Glutamatergic neuron (in vitro differentiated cells): ENCODE measurements around the gene LNP1. TPM values are rescaled to one million over a fixed set of nuclear protein-coding genes. Genes with fewer than 3 reads are reported as not detected.
"Not testable (repeated sequence)": the region's sequence is repeated elsewhere in the genome, so short reads cannot be mapped to it uniquely, and the experiment has no call there.

Experiments
- DNase-seq: peaks from one replicate; pipeline ENCODE4 v3.0.0; 2022
- H3K27ac Mint-ChIP-seq: one replicate; pipeline ENCODE4 v1.8.0; 2020; ENCODE audit warnings: mild to moderate bottlenecking, mixed read lengths, inconsistent platforms; ENCODE audit not compliant: unreplicated experiment
- H3K27me3 Mint-ChIP-seq: one replicate; pipeline ENCODE4 v1.8.0; 2020; ENCODE audit warnings: mild to moderate bottlenecking, moderate library complexity, mixed read lengths, inconsistent platforms; ENCODE audit not compliant: unreplicated experiment
- H3K36me3 Mint-ChIP-seq: one replicate; pipeline ENCODE4 v1.8.0; 2020; ENCODE audit warnings: mild to moderate bottlenecking, mixed read lengths, inconsistent platforms; ENCODE audit not compliant: unreplicated experiment
- H3K4me1 Mint-ChIP-seq: one replicate; pipeline ENCODE4 v1.8.0; 2020; ENCODE audit warnings: mild to moderate bottlenecking, low read depth, mixed read lengths, inconsistent platforms; ENCODE audit not compliant: unreplicated experiment
- H3K4me3 Mint-ChIP-seq: one replicate; pipeline ENCODE4 v1.8.0; 2020; ENCODE audit warnings: mild to moderate bottlenecking, mixed read lengths, inconsistent platforms; ENCODE audit not compliant: unreplicated experiment
- H3K9me3 Mint-ChIP-seq: one replicate; pipeline ENCODE4 v1.8.0; 2020; ENCODE audit warnings: mild to moderate bottlenecking, moderate library complexity, mixed read lengths, inconsistent platforms; ENCODE audit not compliant: unreplicated experiment
- CTCF ChIP-seq: fragments of 200-600 bp; sonication (generic); IDR thresholded peaks from one replicate; pipeline ENCODE4 v1.5.0; 2021; ENCODE audit not compliant: partially characterized antibody, unreplicated experiment
- total RNA-seq: library from RNA; stranded (reverse); fragmentation: NEBNext Ultra II Directional; extraction: Animal tissue kit (Norgen Biotek cat#: 25700); gene quantifications from one replicate; pipeline ENCODE4 v1.2.1, GENCODE V29; 2021; ENCODE audit not compliant: unreplicated experiment

LNP1 gene
- total RNA-seq, 1 donor from 2014 or later, result 2.0 TPM

- no peaks in the 10 kb centered on the region for H3K4me1 Mint-ChIP-seq
- no peak for TF ChIP-seq CTCF
- H3K27ac Mint-ChIP-seq, result no peak overlapping the region
- H3K36me3 Mint-ChIP-seq, result peaks cover 12% of the 10 kb centered on the region
- no peak for DNase-seq
- H3K9me3 Mint-ChIP-seq, result peaks cover 2% of the 10 kb centered on the region
- no peak overlapping the region for H3K4me3 Mint-ChIP-seq
- no peaks in the 10 kb centered on the region for H3K27me3 Mint-ChIP-seq
These were observed 36.6 kb downstream of the LNP1 start for GRCh38 chr3:100437721-100438622.

GRCh38 chr3:100438623-100438974, 37.3 kb downstream of the LNP1 start:
- Mint-ChIP-seq H3K4me3 (no peak overlapping the region), H3K9me3 (peaks cover 2% of the 10 kb centered on the region)
- DNase-seq, result no peak

GRCh38 chr3:100440895-100441294, 39.6 kb downstream of the LNP1 start:
- Mint-ChIP-seq H3K27me3 (no peaks in the 10 kb centered on the region), H3K27ac (no peak overlapping the region), H3K4me3 (no peak overlapping the region), H3K9me3 (peaks cover 2% of the 10 kb centered on the region), H3K4me1 (no peaks in the 10 kb centered on the region), H3K36me3 (peaks cover 11% of the 10 kb centered on the region)
- TF ChIP-seq CTCF, result no peak
- no peak for DNase-seq

More at GRCh38 chr3:100438623-100438974, 37.3 kb downstream of the LNP1 start:
- Mint-ChIP-seq H3K27me3 (no peaks in the 10 kb centered on the region), H3K36me3 (peaks cover 15% of the 10 kb centered on the region), H3K27ac (no peak overlapping the region), H3K4me1 (no peaks in the 10 kb centered on the region)
- TF ChIP-seq CTCF, result no peak

- Mint-ChIP-seq H3K27me3 (no peaks in the 10 kb centered on the region), H3K27ac (no peak overlapping the region), H3K4me3 (no peak overlapping the region), H3K4me1 (no peaks in the 10 kb centered on the region), H3K36me3 (peaks cover 21% of the 10 kb centered on the region), H3K9me3 (peaks cover 2% of the 10 kb centered on the region)
- TF ChIP-seq CTCF, result no peak
- no peak for DNase-seq
These were observed 42.4 kb downstream of the LNP1 start for GRCh38 chr3:100443690-100444089.

GRCh38 chr3:100447067-100447466, 45.7 kb downstream of the LNP1 start:
- not testable (repeated sequence) for H3K4me1 Mint-ChIP-seq, DNase-seq, H3K27me3 Mint-ChIP-seq, H3K9me3 Mint-ChIP-seq, H3K4me3 Mint-ChIP-seq, H3K27ac Mint-ChIP-seq
- peaks cover 21% of the 10 kb centered on the region for H3K36me3 Mint-ChIP-seq
